GM19193 (cell line): ENCODE measurements around the gene HDAC4.

Source experiments
- POLR2A ChIP-seq: IDR thresholded peaks from 4 replicates; pipeline ENCODE4 v1.6.1; 2011; ENCODE audit not compliant: insufficient read depth, insufficient read length; ENCODE audit errors: extremely low read depth

HDAC4 gene

DNA sequence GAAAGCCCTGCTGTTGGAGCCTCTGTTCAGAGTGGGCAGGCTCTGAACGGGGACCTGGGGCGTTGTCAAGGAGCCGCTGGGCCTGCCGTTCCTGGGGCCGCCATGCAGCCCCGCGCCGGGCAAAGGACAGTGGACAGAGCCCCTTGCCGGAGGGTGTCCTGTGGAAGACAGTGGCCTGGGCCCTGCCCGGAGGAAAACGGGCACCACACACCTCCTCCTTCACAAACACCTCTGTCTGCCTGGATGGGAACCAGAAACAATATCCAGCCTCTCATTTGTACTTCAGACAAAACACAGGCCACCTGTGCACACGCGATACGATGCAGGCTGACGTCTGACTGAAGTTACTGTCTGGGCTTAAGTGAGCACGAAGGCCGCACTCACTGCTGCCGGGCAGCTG lies 319.2 kb downstream of the HDAC4 start:
- no peak for TF ChIP-seq POLR2A

DNA sequence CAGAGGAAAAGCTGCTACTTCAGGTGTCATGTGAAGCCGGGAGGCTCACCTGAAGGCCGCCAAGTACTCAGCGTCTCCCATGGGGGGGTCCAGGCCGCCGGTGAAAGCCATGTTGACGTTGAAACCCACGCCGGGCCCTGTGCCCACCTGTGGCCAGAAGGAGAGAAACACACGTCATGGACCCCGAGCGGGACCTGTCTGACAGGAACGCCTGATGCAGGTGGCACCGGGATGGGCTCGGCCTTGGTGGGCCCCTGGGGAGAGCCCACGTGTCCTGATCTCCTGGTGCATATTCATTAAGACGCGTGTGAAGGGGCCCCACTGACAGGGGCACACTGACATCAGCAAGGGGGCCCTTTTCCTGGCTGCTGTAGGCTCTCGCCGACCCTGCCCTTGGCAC lies 319.8 kb downstream of the HDAC4 start:
- no peak for TF ChIP-seq POLR2A

DNA sequence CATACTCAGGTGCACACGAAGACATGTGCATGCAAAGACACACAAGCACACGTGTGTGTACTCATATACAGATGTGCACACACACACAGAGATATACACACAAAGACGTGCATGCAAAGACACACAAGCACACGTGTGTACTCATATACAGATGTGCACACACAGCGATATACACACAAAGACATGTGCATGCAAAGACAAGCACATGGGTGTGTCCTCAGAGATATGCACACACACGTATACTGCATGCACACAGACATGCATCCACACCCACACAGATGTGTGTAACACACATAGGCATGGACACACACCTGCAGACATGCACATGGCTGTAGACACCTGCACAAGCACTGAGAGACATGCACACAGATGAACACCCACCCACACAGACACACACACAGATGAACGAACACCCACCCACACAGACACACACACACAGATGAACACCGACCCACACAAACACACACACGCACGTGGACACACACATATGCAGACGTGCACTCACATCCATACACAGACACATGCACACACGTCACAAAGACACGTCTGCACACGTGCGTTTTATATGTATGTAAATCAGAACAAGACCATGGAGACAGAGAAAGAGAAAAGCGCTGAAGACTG lies 321.0 kb downstream of the HDAC4 start:
- no peak for TF ChIP-seq POLR2A

DNA sequence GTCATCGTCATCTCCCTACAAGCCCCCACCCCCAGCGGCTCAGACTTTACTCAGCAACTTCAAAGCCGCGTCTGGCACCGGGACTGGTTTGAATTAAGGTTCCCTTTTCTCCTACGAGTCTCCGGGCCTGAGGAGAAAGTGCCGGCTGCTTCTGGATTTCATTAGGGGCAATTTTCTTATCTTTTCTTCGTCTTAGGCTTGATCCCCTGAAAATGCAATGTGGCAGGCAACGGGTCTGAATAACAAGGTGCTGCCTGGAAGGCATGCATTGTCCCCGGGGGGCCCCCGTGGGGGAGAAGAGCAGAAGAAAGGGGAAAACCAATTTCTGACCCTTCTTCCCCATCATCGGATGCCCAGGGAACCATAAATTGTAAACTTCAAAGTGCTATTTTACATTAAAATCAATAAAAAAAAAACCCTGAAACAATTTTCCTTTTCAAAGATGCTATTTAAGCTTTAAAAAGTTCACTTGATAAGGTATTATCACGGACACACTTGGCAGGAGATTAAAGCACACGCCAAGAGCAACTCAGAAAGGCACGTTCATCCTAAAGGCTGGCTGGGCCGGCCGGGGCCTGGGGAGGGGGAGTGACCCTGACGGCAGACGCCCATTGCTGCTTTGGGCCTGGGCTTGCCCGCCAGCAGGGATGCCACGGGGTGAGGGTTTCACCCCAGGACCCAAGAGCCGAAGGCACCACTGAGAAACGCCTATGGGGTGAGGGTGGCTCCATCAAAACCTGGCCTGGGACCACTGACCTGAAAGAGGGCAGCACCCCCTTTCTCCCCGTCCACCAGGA lies 322.5 kb downstream of the HDAC4 start:
- TF ChIP-seq POLR2A: no peak

DNA sequence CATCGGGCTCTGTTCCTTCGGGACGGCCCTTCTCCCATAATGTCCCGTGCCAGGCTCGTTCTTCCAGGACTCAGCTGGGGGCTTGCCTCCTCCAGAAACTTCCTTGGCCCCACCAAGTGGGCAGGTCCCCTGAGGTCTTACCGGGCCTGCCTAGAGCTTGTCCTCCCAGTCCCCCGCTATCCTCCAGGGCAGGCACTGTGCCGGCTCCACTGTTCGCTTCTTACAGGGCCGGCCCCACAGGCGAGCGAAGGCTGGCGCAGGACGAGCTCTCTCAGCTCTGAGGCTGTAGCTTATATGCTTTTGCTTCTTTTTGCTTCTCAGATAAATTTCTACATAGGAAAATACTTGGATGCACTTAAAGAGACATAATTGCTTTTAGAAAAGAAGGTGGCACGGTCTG lies 323.6 kb downstream of the HDAC4 start:
- TF ChIP-seq POLR2A: no peak

DNA sequence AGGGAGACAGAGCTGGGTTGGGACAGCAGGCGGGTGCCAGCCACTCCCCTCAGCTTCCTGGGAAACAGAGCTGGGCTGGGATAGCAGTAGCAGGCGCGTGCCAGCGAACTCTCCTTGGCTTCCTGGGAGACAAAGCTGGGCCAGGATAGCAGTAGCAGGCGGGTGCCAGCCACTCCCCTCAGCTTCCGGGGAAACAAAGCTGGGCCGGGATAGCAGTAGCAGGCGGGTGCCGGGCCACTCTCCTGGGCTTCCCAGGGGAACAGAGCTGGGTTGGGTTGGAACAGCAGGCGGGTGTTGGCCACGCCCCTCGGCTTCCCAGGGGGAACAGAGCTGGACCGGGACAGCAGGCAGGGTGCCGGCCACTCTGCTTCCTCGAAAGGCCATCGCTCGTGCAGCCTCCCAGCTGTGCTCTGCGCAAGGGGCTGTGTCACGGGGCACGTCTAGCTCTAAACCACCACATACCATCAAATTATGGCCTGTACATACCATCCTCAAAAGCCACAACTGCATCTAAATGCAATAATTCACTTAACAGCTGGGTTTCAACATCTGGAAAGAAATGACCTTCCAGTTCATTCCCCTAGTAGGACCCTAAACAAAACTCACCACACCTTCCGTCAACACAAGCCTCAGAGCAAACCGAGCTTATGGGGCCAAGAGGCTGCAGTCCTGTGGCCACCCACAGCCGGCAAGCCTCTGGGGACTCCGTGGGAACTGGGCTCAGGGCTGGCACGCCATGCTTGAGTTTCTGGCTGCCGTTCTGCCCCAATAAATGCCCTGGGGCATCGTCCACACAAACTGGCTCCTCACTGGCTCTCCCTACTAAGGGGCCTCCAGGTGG lies 324.7 kb downstream of the HDAC4 start:
- TF ChIP-seq POLR2A: no peak

DNA sequence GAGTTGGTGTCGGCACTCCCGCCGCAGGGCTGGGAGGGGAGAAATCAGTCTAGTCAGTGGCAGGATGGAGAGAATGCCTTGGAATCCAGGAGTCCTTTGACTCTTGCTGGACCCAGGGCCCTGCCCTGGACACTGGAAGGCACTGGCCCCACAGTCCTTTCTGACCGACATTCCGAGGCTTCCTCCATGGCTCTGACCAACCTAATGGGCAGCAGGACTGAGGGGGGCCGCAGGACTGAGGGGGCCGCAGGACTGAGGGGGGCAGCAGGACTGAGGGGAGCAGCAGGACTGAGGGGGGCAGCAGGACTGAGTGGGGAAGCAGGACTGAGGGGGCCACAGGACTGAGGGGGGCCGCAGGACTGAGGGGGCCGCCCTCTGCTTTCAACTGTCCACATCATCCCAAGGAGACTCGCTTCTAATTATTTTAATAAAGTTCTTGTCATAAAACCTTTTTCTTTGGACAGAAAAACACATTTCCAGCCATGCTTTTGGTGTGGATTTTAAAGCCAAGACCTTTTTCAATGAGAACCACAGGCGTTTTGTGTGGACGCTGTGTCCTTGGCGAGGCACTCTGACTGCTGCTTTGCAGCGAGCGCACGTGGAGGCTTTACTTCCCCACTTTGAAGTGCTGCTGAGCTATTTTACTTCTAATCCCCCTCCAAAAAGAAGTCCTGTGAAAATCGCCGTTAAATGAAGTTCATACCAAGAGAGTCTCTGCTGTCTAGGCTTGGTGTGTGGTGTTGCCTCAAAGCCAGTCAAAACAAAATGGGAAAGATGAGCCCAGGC lies 326.9 kb downstream of the HDAC4 start:
- TF ChIP-seq POLR2A: no peak

GRCh38 chr2:239073270-239073669 lies 327.6 kb downstream of the HDAC4 start:
- no peak for TF ChIP-seq POLR2A

- TF ChIP-seq POLR2A: no peak
Observed at GRCh38 chr2:239072786-239073185, 328.0 kb downstream of the HDAC4 start.

DNA sequence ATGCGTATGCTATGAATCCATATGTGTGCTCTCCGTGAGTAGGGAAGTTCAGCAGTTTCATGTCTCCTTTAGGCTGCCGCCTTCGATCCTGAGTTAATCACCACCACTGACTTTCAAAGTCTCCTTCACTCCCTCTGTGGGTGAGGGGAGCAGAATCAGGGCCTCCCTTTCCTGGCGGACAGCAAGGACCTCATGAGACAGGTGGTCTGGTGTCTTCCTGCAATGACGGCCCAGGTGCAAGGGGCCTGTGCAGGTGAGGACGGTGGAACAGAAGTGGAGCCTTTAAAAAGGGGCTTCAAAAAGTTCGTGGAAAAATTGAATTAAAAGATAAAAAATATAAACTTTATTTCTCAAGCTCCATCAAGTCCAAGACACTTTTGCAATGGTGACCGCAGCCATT lies 330.4 kb downstream of the HDAC4 start:
- TF ChIP-seq POLR2A: no peak

DNA sequence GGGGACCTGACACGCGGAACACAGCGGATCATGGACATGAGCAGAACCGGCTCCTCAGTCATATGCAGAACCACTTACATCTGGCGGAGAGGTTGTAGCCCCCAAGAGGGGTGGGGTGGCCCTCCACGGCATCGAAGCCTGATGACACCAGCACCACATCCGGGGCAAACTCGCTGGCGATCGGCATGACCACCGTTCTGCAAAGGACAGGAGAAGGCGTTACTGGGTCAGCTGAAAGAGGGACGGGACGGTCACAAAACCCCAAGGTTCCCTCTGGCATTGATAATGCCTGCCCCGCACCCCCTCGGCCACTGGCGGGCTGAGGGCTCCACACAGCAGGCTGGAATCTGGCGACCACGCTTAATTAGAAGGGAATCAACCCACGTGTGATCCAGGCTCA lies 332.4 kb downstream of the HDAC4 start:
- TF ChIP-seq POLR2A: no peak

DNA sequence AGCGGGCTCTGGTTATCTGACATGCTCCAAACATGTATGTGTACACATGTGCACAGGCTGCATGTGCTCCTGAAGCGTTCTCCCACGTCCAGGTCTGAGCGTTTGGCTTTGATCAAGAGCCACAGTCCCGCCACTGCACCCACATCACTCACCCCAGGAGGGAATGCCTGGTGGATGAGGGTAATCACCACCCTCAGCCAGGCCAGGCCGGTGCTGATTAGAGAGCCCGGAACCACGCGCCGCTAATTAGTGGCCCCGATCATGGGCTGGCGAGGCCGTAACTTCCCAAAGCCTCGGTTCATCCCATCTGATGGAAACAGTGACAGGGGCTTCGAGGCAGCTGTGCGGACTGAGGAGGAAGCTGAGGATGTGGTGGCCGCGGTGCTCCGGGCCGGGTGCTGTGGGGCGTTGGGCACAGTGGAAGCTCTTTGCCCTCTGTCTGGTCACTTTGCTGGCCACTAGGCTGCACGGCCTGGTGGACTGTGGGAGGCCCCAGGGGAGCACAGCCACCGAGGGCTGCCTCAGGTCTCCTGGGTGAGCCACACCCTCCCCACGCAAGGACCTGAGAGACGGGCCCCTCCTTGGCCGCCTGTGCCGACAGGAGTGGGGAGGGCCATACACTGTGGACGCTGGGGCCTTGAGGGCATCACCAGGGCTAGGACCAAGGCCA lies 333.5 kb downstream of the HDAC4 start:
- no peak for TF ChIP-seq POLR2A

GRCh38 chr2:239066597-239066996 lies 334.2 kb downstream of the HDAC4 start:
- TF ChIP-seq POLR2A: no peak

DNA sequence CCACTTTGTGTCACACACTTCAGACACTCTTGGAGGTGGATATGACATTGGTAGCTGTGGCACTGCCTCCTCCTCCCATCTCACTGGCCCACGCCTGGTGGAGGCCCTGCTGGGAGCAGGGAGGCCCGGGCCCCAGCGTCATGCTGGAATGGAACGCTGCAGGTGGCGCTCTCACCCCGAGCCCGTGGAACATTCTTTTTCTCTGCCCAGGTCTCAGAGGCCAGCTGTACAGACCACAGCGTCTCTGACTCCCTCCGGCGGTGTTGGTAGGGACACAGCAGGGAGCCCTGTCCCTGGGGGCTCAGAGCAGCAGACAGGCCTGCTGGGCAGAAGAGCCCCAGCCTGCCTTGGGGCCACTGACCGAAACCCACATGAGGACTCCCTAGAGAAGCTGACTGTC lies 334.9 kb downstream of the HDAC4 start:
- no peak for TF ChIP-seq POLR2A

DNA sequence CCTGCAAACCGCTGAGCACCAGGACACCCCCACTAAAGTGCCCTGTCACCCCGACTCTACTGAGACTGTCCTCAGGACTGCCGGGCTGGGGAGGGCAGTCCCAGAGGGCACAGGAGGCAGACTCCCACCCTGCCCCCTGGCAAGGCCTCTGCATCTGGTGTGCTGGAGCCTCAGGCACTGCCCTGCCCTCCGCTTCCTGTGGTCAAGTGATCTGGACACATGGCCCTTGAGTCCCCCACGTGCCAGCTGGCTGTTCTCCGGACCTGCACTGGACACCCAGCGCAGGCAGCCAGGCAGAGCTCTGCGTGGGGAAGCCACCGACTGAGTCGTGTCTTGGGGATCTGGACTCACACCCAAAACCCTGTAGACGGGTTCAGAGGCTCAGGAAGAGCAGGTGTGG lies 335.3 kb downstream of the HDAC4 start:
- no peak for TF ChIP-seq POLR2A

- TF ChIP-seq POLR2A: no peak
Observed at GRCh38 chr2:239064891-239065290, 335.9 kb downstream of the HDAC4 start.
